Tibial artery (tissue), 4 donors: ENCODE data around the gene ART5.
A peak's percentile ranks its signal among the peaks of the same experiment; 100 is the strongest.

ENCODE experiments used
- DNase-seq, 2 donors: peaks; one replicate each; pipeline ENCODE4 v3.0.0-alpha.2; 2019
- H3K27ac ChIP-seq, 2 donors: fragments of 200-600 bp; sonication (generic) in 1 of 2; 1 replicate in 1 of 2; 2 replicates in 1 of 2; pipeline ENCODE4 v1.5.1; 2018 to 2019; ENCODE audit warnings: mild to moderate bottlenecking in 1 of 2
- H3K27me3 ChIP-seq, 2 donors: fragments of 200-600 bp; sonication (generic) in 1 of 2; one replicate each; pipeline versions ENCODE4 v1.5.1 to v1.6.0; 2016 to 2019
- H3K36me3 ChIP-seq, 3 donors: fragments of 200-600 bp; sonication (generic) in 2 of 3; one replicate each; pipeline ENCODE4 v1.5.1; 2016 to 2019; ENCODE audit warnings: mild to moderate bottlenecking in 2 of 3
- H3K4me1 ChIP-seq, 4 donors: fragments of 200-600 bp; sonication (generic) in 2 of 4; 1 replicate in 3 of 4; 2 replicates in 1 of 4; pipeline ENCODE4 v1.5.1; 2016 to 2019
- H3K4me3 ChIP-seq, 2 donors: fragments of 200-600 bp; sonication (generic) in 1 of 2; 1 replicate in 1 of 2; 2 replicates in 1 of 2; pipeline ENCODE4 v1.5.1; 2018 to 2019; ENCODE audit warnings: mild to moderate bottlenecking in 2 of 2
- H3K9me3 ChIP-seq, 3 donors: fragments of 200-600 bp; sonication (generic) in 1 of 3; one replicate each; pipeline ENCODE4 v1.5.1; 2016 to 2019
- CTCF ChIP-seq, 2 experiments: fragments of 200-600 bp in 1 of 2; fragments of 450-650 bp in 1 of 2; IDR thresholded peaks; one replicate each; pipeline ENCODE4 v1.5.1; 2017 to 2019; ENCODE audit warnings: antibody characterized with exemption in 2 of 2, mild to moderate bottlenecking in 1 of 2, moderate library complexity in 1 of 2
- intact Hi-C: fragments of 100-400 bp; cut with DNase I; formaldehyde crosslinking; loops from one replicate; pipeline ENCODE4 v1.15.0; 2023; ENCODE audit warnings: low total_unique reads

Gene ART5

DNA sequence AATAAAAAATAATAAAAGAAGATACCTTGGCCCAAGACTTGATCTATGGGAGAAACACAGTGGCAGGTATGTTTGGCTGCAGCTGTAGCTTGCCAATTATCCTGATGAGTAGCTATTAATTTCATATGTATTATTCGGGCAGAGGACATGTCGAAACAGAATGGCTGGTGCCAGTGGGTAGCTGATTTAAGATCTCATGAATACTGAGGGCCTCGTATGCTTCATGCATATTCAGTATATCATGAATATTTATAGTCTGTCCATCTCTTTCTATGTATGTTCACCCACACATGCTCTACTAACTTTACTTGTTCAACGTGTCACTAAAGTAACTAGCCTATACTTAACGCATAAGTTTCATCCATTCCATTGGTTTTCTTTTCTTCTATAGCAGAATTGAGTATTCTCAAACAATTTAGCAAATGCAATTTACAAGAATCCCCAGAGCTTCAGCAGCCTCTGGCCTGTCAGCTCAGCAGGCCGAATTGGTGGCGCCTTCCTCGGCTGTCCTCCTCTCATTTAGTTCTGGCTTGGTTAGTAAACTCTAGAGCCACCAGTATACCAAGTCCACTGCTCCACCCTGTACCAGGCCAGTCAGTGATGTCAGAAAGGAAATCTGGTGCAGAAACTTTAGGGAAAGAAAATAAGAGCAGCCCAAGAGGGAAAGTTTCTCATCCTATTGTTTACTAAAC, 17.9 kb downstream of the ART5 start:
- Histone ChIP-seq H3K27ac (no peak overlapping the region), H3K27me3 (no peaks in the 10 kb centered on the region), H3K9me3 (no peaks in the 10 kb centered on the region), H3K36me3 (no peaks in the 10 kb centered on the region), H3K4me1 (no peaks in the 10 kb centered on the region), H3K4me3 (no peak overlapping the region)
- peak in 1 of 2 donors; percentile 27 for DNase-seq
- intact Hi-C loops = no loop called here
- no peak for TF ChIP-seq CTCF (IDR thresholded peaks at IDR 0.05)

GRCh38 chr11:3623121-3623520, 18.7 kb downstream of the ART5 start:
- Histone ChIP-seq H3K27ac (no peak overlapping the region), H3K36me3 (no peaks in the 10 kb centered on the region), H3K4me3 (no peak overlapping the region), H3K27me3 (no peaks in the 10 kb centered on the region), H3K9me3 (no peaks in the 10 kb centered on the region), H3K4me1 (no peaks in the 10 kb centered on the region)
- DNase-seq = no peak
- TF ChIP-seq CTCF (IDR thresholded peaks at IDR 0.05) = no peak
- intact Hi-C loops = no loop called here

DNA sequence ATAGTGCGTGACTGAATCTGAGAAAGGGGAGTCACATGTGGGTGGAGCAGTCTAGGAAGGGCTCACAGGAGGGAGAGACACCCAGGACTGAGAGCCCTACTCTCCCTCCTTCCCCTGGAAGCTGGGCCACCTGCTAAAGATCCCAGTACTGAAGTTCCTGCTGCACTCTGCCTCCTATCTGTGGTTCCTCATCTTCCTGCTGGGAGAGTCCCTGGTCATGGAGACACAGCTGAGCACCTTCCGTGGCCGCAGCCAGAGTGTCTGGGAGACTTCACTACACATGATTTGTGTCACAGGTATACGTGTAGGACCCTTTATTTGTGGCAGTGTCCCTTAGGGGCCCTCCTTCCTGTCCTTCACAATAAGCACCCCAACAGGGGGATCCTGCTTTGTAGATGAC, 19.3 kb downstream of the ART5 start:
- peak in 1 of 2 donors; percentile 38 for DNase-seq
- intact Hi-C loops = no loop called here
- H3K27me3 ChIP-seq = no peaks in the 10 kb centered on the region
- no peaks in the 10 kb centered on the region for H3K36me3 ChIP-seq
- H3K4me3 ChIP-seq = no peak overlapping the region
- no peaks in the 10 kb centered on the region for H3K9me3 ChIP-seq
- H3K27ac ChIP-seq = no peak overlapping the region
- H3K4me1 ChIP-seq = no peaks in the 10 kb centered on the region
- TF ChIP-seq CTCF (IDR thresholded peaks at IDR 0.05) = no peak

GRCh38 chr11:3617990-3618389, 23.8 kb downstream of the ART5 start:
- Histone ChIP-seq H3K4me3 (no peak overlapping the region), H3K27ac (no peak overlapping the region), H3K36me3 (no peaks in the 10 kb centered on the region), H3K9me3 (no peaks in the 10 kb centered on the region), H3K4me1 (no peaks in the 10 kb centered on the region), H3K27me3 (peaks cover 0 to 7% of the 10 kb centered on the region in 2 donors)
- no peak for TF ChIP-seq CTCF (IDR thresholded peaks at IDR 0.05)
- peak in 1 of 2 donors; percentile 46 for DNase-seq
- intact Hi-C loops = no loop called here

DNA sequence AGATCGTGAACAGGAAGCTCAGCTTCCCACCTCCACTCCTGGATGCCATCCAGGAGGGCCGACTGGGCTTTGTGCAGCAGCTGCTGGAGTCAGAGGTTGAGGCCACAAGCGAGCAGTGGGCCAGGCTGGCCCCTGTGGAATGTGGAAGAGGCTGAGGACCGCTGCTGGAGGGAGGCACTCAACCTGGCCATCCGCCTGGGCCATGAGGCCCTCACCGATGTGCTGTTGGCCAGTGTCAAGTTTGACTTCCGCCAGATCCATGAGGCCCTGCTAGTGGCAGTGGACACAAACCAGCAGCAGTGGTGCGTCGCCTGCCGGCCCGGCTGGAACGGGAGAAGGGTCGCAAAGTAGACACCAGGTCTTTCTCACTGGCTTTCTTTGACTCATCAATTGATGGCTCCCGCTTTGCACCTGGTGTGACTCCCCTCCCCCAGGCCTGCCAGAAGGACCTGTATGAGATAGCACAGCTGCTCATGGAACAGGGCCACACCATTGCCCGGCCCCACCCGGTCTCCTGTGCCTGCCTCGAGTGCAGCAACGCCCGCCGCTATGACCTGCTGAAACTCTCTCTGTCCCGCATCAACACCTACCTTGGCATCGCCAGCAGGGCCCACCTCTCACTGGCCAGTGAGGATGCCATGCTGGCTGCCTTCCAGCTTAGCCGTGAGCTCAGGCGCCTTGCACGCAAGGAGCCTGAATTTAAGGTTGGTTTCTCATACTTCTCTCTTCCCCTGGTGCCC, 24.9 kb downstream of the ART5 start:
- H3K27me3 ChIP-seq = peaks cover 0 to 7% of the 10 kb centered on the region in 2 donors
- peak in 1 of 2 donors; percentile 62 for DNase-seq
- intact Hi-C loops = no loop called here
- no peaks in the 10 kb centered on the region for H3K9me3 ChIP-seq
- no peaks in the 10 kb centered on the region for H3K4me1 ChIP-seq
- H3K27ac ChIP-seq = no peak overlapping the region
- no peaks in the 10 kb centered on the region for H3K36me3 ChIP-seq
- TF ChIP-seq CTCF (IDR thresholded peaks at IDR 0.05) = no peak
- no peak overlapping the region for H3K4me3 ChIP-seq
